ENCODE data around the gene INTS1. TPM values are rescaled to one million over a fixed set of nuclear protein-coding genes. Genes with fewer than 3 reads are reported as not detected.

INTS1 gene
- total and polyA plus RNA-seq, 7 donors = 16.2 to 78.3 (median 22.9) TPM

DNA sequence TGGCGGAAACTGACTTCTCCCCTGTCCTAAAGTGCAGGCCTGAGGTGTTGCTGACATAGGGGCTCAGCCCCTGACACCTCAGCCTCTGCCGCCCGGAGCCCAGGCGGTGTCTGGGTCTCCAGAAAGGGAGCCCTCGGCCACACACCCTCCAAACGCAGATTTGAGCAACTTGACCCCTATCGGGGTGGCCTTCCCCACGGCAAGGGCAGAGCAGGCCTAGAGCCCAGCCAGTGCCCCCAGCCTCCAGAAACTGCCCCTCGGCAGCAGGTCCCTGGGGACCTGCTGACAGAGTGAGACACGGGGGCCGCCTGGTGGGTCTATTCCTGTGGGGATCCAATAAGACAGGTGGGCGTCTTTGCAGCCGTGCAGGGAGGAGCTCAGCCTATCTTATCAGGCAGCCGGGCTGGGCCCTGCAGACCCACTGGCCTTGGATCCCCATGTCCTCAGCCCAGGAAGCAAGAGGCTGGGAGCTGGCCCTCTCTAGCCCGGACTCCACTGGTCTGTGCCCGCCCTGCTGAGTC, 40.8 kb upstream of the INTS1 start:
- Histone ChIP-seq H3K36me3 (peaks cover 6 to 43% (median 18%) of the 10 kb centered on the region in 4 donors), H3K27ac (no peak overlapping the region), H3K9me3 (no peaks in the 10 kb centered on the region), H3K4me3 (no peak overlapping the region), H3K27me3 (no peaks in the 10 kb centered on the region), H3K4me1 (no peaks in the 10 kb centered on the region)
- intact Hi-C loops (cut with DNase I) = no loop called here
- WGBS, 2 donors = 86 to 88% methylated on average over 16 of the region's 16 CpGs
- no peak for TF ChIP-seq POLR2AphosphoS5 (IDR thresholded peaks at IDR 0.05)
- no peak for TF ChIP-seq POLR2A (IDR thresholded peaks at IDR 0.05)
- TF ChIP-seq EP300 (IDR thresholded peaks at IDR 0.05) = no peak
- TF ChIP-seq, protein P1, sequence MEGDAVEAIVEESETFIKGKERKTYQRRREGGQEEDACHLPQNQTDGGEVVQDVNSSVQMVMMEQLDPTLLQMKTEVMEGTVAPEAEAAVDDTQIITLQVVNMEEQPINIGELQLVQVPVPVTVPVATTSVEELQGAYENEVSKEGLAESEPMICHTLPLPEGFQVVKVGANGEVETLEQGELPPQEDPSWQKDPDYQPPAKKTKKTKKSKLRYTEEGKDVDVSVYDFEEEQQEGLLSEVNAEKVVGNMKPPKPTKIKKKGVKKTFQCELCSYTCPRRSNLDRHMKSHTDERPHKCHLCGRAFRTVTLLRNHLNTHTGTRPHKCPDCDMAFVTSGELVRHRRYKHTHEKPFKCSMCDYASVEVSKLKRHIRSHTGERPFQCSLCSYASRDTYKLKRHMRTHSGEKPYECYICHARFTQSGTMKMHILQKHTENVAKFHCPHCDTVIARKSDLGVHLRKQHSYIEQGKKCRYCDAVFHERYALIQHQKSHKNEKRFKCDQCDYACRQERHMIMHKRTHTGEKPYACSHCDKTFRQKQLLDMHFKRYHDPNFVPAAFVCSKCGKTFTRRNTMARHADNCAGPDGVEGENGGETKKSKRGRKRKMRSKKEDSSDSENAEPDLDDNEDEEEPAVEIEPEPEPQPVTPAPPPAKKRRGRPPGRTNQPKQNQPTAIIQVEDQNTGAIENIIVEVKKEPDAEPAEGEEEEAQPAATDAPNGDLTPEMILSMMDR (IDR thresholded peaks at IDR 0.05) = no peak
- DNase-seq = no peak

DNA sequence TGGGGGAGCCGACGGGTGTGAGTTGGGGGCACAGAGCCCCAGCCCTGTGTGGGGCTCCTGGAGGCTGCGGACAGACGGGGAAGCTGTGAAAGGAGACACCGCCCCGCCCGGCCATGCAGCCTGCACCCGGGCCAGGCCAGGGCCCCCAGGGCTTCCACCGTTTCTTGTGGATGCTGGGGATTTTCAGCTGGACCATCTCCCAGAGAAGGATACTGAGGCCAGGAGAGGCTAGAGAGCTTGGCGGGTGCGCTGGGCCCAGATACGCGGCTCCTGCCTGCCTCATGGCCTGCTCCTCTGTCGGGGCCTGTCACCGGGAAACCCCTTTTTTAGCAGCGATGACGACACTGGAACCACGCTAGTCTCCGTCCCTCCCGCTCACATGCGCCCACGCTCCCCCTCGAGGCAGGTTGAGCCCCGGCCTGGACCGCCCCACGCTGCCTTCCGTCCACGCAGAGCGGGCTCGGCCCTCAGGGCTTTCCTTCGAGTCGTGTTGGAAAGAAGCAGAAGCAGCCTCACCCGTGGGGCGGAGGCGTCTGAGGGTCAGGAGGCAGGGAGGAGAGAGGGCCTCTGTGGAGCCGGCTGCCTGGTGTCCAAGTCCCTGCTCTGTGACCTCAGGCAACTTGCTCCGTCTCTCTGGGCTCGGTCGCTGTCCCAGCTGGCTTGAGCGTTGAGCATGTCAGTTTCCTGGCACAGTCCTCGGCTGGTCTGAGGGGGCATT, 40.1 kb upstream of the INTS1 start:
- no peak for DNase-seq
- WGBS, 2 donors = 77 to 78% methylated on average over 41 of the region's 41 CpGs
- Histone ChIP-seq H3K27ac (no peak overlapping the region), H3K9me3 (no peaks in the 10 kb centered on the region), H3K36me3 (peaks cover 6 to 49% (median 23%) of the 10 kb centered on the region in 4 donors), H3K27me3 (no peaks in the 10 kb centered on the region), H3K4me1 (peaks cover 0 to 2% (median under 1%) of the 10 kb centered on the region in 4 donors), H3K4me3 (no peak overlapping the region)
- intact Hi-C loops (cut with DNase I) = no loop called here
- TF ChIP-seq POLR2AphosphoS5 (IDR thresholded peaks at IDR 0.05) = peak in 1 of 4 donors; percentile 27
- TF ChIP-seq, protein P1 (IDR thresholded peaks at IDR 0.05) = no peak

DNA sequence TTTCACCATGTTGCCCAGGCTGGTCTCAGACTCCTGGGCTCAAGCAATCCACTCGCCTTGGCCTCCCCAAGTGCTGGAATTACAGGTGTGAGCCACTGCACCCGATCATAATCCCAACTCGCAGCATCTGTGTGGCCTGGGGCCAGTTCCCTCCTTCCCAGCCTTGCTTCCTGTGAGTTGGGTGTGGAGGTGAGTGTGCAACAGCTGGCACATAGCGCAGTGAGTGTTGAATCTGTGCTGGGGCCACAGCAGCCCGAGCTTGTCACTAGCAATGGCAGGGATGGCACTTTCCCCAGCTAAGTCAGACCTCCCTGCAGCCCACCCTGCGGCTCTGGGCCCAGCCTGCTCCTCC, 39.6 kb upstream of the INTS1 start:
- H3K36me3 ChIP-seq = peaks cover 6 to 55% (median 24%) of the 10 kb centered on the region in 4 donors

DNA sequence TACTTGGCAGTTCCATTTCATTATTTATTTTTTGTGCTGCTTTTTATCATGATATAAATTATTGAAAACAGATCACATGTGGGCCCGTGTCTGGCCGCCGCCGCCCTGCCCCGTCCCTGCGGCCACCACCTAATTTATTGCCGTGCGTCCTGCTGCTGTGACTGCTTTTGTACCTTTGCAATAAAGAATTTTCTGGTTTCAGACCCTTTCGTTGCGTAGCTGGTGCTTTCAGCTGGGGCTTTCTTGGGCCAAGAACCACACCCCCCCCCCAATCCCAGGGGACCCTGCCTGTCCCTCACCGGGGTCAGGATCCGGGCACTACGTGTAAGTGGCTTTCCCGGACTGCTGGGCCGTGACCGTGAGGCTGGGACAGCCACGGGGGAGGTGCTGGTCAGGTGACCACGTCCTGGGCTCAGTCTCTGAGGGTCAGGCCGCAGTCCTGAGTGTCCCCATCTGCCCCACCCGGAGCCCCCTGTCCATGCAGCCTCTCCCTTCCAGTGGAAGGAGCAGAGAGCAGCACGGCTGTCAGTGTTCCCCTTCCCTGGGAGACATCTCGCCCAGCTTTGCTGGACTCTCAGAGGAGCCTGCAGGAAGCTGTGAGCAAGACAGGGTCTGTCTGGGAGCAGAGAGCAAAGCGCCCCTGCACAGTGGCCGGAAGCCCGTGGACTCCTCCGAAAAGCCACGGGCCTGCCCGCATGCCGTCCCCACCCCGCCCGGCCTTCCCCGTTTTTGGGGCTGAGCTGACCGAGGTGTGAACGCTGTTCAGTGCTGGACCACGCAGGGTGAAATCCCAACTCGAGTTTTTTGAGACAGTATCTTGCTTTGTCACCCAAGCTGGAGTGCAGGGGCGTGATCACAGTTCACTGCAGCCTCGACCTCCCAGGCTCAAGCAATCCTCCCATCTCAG, 38.9 kb upstream of the INTS1 start:
- no peak for DNase-seq

More for the DNA sequence above, 39.6 kb upstream of the INTS1 start:
- Histone ChIP-seq H3K9me3 (no peaks in the 10 kb centered on the region), H3K27ac (no peak overlapping the region), H3K4me1 (peaks cover 0 to 7% (median 4%) of the 10 kb centered on the region in 4 donors), H3K4me3 (no peak overlapping the region), H3K27me3 (no peaks in the 10 kb centered on the region)
- DNase-seq = no peak
- TF ChIP-seq POLR2AphosphoS5 (IDR thresholded peaks at IDR 0.05) = no peak
- no peak for TF ChIP-seq EP300 (IDR thresholded peaks at IDR 0.05)
- no peak for TF ChIP-seq POLR2A (IDR thresholded peaks at IDR 0.05)
- TF ChIP-seq, protein P1 (IDR thresholded peaks at IDR 0.05) = no peak
- WGBS, 2 donors = 62 to 80% methylated on average over 6 of the region's 6 CpGs
- intact Hi-C loops (cut with DNase I) = no loop called here

More for the DNA sequence above, 38.9 kb upstream of the INTS1 start:
- no peaks in the 10 kb centered on the region for H3K27me3 ChIP-seq
- peak overlapping the region in 1 of 4 donors; percentile 14 for H3K27ac ChIP-seq
- peaks cover 0 to 14% (median 11%) of the 10 kb centered on the region in 4 donors for H3K4me1 ChIP-seq
- H3K4me3 ChIP-seq = no peak overlapping the region
- 80 to 89% methylated on average over 38 of the region's 38 CpGs for WGBS, 2 donors
- peaks cover 6 to 55% (median 24%) of the 10 kb centered on the region in 4 donors for H3K36me3 ChIP-seq
- TF ChIP-seq, protein P1 (IDR thresholded peaks at IDR 0.05) = no peak
- TF ChIP-seq POLR2AphosphoS5 (IDR thresholded peaks at IDR 0.05) (peak in 1 of 4 donors; percentile 6), EP300 (IDR thresholded peaks at IDR 0.05) (no peak)
- intact Hi-C loops (cut with DNase I) = no loop called here
- H3K9me3 ChIP-seq = no peaks in the 10 kb centered on the region

Data from sigmoid colon (tissue), 7 donors.